Tongue (tissue), 2 donors: ENCODE results near the gene LRRC4. TPM values are rescaled to one million over a fixed set of nuclear protein-coding genes. Genes with fewer than 3 reads are reported as not detected.

Experiments used
- DNase-seq: peaks from one replicate; pipeline ENCODE4 v3.0.0-alpha.2; 2015
- total RNA-seq: library from RNA; depleted of rRNA; stranded (reverse); fragments of >200 nt; gene quantifications from one replicate; pipeline ENCODE4 v1.2.3, GENCODE V29; 2014

Gene LRRC4
- total RNA-seq, 1 donor from 2014 or later: 0.41 TPM

DNA sequence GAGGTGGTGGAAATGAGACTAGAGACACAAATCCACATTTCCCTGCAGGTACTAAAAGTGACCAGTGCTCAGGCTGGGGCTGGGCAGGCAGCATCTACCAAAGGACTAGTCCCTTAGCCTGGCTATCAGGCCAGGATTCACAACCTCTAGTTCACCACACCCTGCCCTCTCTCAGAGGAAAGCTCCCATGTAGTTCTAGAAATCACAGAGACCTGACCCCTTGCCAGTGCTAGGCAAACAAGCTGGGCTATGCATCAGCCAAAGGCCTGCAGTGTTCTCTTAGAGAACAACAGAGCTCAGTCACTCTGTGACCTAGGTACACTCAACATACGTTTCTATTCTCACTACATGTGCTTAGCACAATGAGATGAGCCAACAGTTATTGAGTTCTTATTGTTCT, 26.7 kb upstream of the LRRC4 start:
- no peak for DNase-seq

DNA sequence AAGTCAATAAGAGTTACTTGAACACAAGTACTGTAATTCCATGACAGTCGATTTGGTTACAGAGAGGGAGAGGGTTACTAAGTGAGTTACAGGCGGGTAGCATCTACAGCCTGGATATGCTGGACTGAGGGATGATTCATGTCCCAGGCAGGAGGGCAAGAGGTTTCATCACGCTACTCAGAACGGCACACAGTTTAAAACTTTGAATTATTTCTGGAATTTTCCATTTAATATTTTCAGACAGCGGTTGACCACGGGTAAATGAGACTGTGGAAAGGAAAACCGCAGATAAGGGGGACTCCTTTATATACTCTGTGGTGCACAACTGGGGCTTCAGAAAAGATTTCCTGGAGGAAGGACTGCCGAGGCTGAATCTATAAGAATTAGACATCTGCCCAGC, 25.7 kb upstream of the LRRC4 start:
- DNase-seq: no peak

DNA sequence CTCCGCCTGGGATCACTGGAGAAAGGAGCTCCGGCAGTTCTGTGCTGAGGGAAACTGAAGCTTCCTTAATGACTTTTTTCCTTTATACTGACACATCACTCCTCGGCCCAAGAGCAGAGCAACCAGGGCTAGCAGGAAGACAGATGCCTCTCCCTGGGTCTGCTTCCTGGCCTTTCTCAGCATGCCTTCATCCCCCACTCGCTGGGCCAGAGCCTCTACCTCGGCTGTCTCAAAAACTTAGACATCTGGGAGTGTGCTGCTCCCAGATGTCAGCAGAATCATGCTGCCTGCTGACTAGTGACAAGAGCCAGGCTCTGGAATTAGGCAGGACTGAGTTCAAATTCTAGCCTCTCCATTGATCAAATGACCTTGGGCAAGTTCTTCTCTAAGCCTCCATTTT, 24.4 kb upstream of the LRRC4 start:
- no peak for DNase-seq

DNA sequence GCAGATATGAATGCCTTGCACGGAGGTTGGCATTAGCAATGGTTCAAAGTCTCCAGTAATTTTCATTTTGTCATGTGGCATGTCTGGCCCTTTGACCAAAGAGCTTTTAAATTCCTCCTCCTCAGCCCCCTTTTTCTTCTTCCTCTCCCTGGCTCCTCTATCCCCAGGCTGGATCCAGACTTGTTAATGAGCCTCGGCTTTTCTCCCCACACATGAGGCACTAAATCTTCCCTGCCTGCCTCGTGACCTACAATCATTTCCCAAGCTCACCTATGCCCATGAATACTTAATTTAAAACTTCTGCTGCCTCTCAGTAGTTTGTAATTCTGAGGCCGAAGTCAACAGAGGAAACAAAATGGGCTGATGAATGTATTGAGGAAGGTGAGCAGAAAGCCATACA, 23.3 kb upstream of the LRRC4 start:
- no peak for DNase-seq

DNA sequence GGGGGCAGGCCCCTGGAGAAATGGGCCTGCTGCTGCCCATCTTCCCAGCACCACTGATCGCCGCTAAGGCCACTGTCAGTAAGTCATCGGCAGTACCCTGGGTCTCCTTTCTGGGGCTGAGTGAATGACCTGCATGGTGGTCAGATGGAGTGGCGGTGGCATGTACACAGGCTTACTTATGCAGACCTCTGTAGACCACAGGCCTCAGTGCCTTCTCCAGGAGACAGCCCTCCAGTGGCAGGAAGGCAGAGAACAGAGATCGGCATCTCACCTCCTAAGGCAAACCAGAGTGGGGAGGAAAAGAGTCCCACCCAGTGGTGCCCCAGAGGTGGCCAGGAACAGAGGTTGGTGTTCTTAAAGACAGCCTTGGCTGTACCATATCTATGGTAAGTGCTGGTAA, 22.8 kb upstream of the LRRC4 start:
- no peak for DNase-seq

DNA sequence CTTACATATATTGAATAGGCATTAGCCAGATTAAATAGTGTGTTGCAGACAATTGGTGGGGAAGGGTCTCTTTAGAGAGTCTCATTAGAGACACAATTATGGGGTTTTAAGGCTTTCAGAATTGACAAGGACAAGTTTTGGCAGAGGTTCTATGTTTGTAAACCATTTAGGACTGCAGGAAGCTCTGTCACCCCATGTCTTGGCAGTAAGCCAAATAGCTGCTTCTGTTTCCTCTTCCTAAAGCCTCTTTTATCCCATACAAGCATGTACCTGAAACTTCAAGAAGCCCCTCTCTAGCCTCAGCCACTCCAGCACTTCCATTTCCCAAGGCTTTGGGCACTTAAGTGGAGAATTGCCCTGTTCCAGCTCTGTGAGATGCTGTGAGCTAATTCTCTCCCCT, 21.8 kb upstream of the LRRC4 start:
- DNase-seq: peak; percentile 60

DNA sequence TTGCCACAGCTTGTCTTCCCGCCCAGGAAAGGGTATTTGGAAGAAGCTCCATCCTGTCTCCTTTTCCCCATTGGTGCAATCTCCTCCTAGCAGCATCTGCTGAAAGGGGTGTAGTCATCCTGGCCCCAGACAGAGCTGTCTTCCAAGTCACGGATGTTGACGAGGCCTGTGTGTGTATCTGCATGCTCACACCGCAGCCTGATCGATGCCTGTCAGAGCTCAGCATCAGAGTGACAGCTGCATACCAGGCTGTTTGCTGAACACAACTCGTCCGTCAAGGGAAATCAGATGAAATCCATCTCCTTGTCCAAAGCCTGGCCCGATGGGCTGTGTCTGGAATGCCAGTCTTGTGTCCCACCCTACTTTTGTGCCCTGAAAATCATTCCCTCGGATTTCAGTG, 21.2 kb upstream of the LRRC4 start:
- DNase-seq: no peak

DNA sequence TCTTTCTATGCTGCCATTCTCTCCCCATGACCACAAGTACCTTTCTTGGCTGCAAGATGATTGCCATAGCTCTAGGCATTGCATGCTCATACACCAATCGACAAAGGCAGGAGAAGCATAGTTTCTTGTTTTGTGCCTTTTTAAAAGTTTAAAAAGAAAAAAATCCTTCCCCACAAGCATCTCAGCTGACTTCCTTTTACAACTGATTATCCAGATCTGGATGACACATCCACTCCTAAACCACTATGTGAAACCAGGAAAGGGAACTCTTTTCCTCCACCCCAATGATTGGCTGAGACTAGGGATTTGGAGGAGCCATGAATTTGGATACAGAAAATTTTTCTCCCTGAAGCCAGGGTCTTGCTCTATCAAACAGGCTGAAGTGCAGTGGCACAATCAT, 14.5 kb upstream of the LRRC4 start:
- DNase-seq: no peak

DNA sequence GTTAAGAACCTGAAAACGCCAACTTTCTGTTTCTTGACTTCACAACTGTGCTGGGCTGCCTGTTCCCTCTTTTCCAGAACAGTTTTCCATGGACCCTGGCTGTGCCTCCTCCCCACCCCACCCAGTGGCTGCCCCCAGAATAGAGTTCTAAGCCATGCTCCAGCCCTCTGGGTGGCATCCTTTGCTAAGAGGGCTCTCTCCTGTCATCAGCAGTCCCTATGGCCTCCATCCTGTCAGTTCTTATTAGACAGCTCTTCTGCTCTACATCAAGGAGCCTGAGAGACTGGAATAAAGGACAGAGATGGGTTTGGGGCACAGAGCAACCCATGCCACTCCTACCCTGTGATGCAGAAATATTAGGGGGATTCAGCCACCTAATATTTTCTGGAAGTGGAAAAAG, 13.9 kb upstream of the LRRC4 start:
- no peak for DNase-seq

DNA sequence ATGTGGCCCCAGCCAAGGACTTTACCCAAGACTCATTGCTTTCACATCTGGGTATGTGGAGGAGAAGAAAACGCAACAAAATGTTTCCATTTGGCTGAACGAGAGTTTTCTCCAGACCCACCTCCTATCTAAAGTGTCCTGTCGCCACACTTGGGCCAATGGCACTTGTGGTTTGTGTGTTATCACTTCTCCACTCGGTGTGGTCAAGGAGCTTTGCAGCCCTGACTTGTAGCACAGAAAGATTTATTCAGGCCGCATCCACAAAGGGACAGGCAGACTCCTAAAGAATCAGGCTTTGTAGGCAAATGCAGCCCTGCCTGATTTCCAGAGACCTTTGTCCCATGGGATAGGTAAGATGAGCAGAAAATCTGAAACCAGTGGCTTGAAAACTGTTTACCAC, 12.8 kb upstream of the LRRC4 start:
- no peak for DNase-seq

DNA sequence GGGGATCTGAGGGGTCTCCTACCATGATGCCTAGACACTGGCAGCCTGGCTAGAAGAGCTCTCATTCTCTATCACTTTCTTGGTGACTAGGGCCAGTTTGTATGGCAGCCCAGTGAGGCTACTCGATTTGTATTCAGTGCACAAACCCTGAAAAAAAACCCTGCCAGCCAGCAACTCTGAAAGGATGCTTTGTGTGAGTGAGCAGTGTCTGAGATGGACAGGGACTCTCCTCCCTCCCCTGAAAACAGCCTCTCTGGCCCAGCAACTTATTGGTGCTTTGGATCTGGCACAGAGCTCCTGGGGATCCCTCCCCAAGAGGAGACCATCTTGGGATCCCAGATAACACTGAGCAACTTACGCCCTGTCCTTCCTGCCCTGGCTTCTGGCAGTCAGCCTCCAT, 10.8 kb upstream of the LRRC4 start:
- DNase-seq: no peak

DNA sequence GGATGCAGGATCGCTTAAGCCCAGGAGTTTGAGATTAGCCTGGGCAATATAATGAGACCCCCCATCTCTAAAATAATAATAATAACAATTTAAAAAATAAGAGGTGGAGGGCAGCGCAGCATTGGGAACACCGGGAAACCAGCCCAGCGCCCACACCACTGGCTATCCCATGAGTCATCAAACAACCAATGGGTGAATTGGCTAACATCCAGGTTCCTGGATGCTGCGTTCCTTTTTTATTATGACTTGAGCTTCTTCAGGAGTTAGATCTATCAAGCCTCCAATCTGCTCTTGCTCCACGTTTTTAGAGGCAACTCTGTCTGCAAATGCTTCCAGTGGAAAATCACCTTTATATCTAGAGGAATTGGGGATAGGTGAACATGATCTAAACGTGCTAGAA, 10.0 kb upstream of the LRRC4 start:
- no peak for DNase-seq

DNA sequence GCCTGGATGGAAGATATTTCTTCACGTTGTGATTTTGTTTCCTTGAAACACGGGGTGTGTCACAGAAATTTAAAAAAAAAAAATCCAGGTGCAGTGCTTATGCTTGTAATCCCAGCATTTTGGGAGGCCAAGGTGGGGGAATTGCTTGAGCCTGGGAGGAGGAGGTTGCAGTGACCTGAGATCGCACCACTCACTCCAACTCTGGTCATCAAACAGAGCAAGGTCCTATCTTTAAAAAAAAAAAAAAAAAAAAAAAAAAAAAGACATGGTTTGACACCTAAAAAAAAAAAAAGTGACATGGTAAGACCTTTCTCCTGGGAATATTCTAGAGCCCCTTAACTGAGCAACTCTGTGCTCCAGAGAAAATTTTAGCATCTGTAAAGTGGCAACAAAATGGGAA, 9.0 kb upstream of the LRRC4 start:
- DNase-seq: no peak

DNA sequence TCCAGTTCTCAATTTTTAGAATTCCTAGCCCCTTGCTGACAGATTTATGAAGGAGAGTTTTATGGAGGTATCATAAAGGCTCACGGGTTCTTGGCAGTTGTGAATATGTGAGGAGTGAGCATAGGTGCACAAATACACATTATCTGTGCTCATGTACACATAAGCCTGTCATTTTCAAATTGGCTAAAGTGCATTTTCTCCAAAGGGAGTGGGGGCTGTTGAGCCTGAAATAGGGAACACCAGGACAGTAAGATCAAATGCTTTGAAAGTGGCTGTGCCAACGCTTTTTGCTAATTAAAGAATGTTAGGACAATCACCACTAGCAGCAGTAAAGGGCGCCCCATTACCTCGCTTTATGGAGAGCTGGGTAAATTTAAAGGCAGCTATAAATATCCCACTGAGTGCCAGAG, 8.3 kb upstream of the LRRC4 start:
- DNase-seq: no peak

DNA sequence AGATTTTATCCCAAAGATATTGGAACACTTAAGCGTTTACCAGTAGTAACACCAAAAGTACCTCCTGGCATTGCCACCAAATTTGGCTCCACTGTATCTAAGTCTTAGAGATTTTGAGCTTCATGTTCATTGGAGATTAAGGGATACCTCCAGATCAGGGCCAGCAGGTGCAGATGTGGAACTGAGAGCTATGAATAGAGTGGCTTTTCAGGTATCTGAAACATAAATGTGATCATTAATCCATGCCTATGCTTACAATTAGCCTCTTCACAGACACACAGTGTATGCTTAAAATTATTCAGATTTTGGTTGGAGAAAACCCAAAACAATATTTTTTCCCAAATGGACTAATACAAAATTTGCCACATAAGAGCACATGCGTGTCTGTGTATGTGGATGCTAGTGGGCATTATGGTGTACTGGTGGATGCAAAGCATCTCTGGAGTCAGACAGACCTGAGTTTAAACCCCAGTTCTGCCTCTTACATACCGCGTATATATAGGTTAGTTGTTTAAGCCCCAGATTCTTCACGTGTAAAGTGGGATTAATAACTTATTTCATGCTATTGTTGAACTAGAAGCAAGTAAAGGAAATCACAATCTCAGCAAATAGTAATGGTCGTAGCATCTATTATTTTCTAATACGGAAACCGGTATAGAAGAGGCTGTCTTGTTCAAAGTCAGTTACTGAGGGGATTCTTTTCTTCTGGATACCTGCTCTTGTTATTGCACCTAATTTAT, 6.8 kb upstream of the LRRC4 start:
- no peak for DNase-seq

DNA sequence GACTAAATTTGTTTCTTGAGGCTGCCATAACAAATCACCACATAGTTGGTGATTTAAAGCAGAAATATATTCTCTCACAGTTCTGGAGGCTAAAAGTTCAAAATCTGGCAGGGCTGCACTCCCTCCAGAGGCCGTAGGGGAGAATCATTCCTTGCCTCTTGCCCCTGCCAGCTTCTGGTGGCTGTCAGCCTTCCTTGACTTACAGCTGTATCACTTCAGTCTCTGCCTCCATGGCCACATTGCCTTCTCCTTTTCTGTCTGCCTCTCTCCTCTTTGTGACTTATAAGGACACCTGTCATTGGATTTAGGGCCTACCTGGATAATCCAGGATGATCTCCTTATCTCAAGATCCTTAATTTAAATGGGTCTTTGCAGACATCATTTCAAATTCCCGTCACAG, 5.8 kb upstream of the LRRC4 start:
- no peak for DNase-seq

DNA sequence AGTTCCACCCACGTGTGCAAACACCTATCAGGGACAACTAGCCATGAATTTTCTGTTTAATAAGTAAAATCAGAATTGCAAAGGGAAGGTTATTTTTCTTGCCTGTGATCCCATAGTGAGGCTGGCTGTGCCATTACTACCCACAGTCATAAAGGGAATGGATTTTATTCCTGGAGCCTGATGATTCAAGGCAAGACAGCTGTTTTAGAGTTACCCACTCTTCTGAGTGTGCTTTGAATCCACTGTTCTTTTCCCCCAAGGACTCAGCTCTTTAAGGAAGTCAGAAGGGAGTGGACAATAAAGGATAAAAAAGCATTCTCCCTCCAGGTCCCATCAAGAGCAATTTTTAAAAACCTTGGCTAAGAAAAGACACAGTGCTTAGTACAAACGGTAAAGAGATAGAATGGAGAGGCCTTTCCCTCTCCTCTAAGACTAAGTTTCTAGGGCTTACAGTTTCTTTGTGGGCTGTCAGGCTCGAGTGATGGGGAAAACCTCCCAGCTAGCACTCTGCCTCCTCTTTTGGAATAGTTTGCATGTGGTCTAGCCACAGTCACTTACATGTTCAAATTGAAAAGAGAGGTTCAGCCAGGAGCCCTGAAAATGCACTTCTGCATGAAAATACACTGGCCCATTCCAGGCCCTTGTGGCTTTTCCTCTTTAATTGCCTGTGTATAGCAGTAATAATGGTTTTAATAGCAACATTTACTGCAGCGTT, 5.1 kb upstream of the LRRC4 start:
- no peak for DNase-seq

DNA sequence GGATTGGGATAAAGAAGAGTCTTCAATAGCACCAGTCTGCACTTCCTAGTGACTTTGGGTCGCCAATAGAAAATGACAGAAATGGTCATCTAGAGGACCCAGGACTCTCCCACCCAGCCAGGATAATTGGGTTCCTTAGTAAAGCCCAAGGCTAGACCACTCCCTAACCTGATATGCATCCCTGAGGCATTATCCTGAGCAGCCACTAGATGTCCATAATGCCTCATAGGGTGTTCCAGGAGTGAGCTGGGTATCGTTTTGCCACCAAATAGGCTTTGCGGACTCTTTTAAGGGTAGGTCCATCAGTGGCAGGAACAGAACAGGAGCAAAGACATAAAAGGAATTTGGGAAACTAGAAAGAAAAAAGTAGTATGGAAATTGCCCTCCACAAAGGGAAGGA, 4.5 kb upstream of the LRRC4 start:
- no peak for DNase-seq

DNA sequence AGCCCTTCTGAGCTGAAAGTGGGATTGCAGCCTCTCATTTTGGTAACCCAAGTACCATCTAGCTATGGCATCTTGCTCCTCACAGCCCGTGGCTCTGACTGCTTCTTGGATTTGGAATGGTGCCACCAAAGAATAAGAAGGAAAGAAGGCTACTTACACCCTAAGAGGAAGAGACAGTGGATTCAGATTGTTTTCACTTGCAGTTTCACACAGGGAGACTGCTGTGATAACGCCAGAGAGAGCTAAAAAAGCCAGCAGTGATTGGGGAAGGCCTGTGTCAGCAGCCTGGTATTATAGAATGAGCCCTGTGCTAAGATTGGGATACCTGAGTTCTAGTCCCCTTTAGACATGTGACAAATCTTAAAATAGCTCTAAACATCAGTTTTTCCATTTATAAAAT, 3.6 kb upstream of the LRRC4 start:
- no peak for DNase-seq

DNA sequence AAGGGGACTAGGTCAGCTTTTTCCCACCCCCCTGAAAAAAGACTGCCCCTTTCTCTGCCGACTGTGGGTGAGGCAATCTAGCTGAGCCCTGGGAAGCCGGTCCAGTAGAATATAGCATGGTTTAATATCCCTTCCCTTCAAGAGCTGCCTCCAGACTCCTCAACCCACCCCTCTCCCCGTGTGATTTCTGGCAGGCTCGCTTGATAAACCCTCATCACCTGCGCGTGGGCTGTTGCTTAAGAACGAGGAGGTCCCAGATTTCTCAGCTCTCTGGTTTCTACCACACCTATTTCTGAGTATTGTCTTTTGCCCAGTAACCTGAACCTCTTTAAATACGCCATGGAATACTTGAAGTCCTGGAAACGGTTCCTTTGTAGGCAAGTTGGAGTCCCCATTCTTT, 2.0 kb upstream of the LRRC4 start:
- DNase-seq: no peak

DNA sequence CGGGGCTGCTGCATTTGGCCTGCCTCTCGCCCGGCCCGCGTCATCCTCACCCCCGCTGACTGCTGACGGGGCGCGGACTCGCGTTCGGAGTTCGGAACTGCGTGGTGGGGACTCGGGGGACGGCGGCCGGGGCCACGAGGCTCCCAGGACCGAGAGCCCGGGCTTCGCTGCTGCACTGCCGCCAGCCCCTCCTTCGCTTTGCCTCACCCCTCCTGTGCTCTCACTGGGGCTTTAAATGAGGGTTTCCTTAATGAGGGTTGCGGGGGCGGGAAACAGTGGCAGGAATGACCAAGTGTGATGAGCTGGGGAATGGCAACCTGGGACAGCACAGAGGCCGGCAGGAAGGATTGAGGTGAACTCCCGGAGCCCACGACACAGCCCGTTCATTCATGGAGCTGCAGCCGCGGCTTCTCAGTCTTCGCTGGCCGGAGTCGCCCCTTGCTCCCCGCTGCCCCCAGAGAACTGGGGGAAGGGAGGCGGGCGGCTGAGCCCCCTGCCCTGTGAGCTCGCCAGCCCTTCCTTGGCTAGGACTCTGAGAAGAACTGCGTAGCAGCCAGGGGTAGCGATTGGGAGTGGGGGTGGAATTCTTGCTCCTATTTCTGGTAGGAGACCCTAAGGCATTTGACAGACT, 1.5 kb upstream of the LRRC4 start:
- no peak for DNase-seq

DNA sequence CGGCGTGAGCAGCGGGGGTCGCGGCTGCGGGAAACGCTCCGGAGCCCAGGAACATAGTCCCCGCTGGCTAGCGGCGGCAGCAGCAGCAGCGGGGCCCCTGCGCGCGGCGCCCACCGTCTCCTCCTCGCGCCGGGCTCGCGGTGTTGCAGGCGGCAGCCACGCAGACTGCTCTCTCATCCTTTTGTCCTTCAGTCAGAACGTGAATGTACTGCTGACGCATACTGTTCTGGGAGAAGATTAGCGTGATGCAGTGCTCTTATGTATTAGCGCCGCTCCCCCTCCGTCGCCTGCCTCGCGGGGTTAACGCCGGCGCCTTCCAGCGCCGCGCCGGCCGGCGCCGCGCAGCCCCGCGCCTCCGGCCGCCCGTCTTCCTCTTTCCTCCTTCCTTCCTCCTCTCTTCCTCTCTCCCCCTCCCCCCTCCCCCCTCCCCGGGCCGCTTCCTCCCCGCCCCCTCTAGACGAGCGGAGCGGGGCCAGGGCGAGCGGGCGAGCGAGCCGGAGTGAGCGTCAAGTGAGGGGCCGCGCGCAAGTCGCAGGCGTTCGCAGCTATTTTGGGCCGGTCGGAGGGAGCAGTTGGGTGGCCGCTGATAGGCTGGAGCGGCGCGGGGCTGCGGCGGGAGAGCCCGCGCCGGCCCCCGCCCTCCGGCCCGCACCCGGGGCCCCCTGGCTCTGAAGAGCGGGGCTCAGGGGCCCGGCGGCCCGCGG, 816 bp upstream of the LRRC4 start:
- peak; percentile 79 for DNase-seq

DNA sequence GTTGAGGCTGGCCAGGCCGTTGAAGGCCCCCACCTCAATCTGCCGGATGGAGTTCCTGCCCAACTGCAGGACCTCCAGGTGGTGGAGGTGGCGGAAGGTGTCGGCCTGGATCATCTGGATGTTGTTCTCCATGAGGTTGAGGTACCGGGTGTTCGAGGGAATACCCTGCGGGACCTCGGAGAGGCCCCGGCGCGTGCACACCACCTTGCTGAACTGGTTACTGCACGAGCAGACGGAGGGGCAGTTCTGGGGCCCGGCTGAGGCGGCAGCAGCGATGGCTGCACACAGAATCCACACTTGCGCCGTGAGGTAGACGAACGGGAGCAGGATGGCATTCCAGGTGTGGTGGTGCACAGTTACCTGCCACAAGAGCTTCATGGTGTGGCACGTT, 979 bp downstream of the LRRC4 start:
- DNase-seq: no peak
